ENCODE measurements around the gene CACNG3. TPM values are rescaled to one million over a fixed set of nuclear protein-coding genes. Genes with fewer than 3 reads are reported as not detected.

Gene CACNG3
- total RNA-seq, 1 experiment from 2014 or later: not detected

GRCh38 chr16:24348545-24349290 is 92.6 kb downstream of the CACNG3 start:
- DNase-seq: peak; percentile 52
- Histone ChIP-seq H3K9ac (ENCODE audit: extremely low read depth, insufficient read length, low read length) (no peak overlapping the region), H3K56ac (ENCODE audit: insufficient read length, low read depth, low read length) (no peak overlapping the region), H2BK12ac (ENCODE audit: insufficient read length, low read depth, low read length) (no peak overlapping the region), H3K14ac (ENCODE audit: insufficient read depth, low read length) (0 out of 2 replicates have a peak overlapping the region, but pooled peaks have one; percentile 4), H2BK20ac (ENCODE audit: low read depth, low read length, poor library complexity, severe bottlenecking) (no peak overlapping the region), H3K79me1 (ENCODE audit: insufficient read depth, low read depth, low read length, poor library complexity, severe bottlenecking) (no peaks in the 10 kb centered on the region), H2AFZ (ENCODE audit: low read length) (no peak overlapping the region), H2AK5ac (ENCODE audit: insufficient read length, low read length) (no peak overlapping the region), H3T11ph (ENCODE audit: low read length) (no peak overlapping the region), H4K5ac (ENCODE audit: insufficient read length, low read depth, low read length) (no peak overlapping the region), H3K4me1 (ENCODE audit: insufficient read depth, low read length) (peaks cover 22% of the 10 kb centered on the region), H3K23me2 (ENCODE audit: insufficient read length, low read depth, low read length, poor library complexity, severe bottlenecking) (no peaks in the 10 kb centered on the region), H2BK120ac (ENCODE audit: low read depth, low read length, poor library complexity, severe bottlenecking) (no peak overlapping the region), H4K8ac (replicated peaks; ENCODE audit: insufficient read length, low read depth, low read length) (no peak overlapping the region), H3K4me2 (ENCODE audit: insufficient read depth, insufficient read length, low read length) (no peak overlapping the region), H2BK15ac (ENCODE audit: low read depth, low read length) (no peak overlapping the region), H3K18ac (ENCODE audit: insufficient read length, low read depth, low read length) (peak overlapping the region; percentile 46), H3K27me3 (ENCODE audit: insufficient read depth, low read length) (no peaks in the 10 kb centered on the region), H3K9me3 (ENCODE audit: control insufficient read depth, low read depth, low read length) (no peaks in the 10 kb centered on the region), H3K23ac (ENCODE audit: insufficient read length, low read depth, low read length) (no peak overlapping the region), H3K4ac (ENCODE audit: low read depth, low read length) (no peak overlapping the region), H4K20me1 (ENCODE audit: control insufficient read depth, insufficient read depth, insufficient read length) (no peaks in the 10 kb centered on the region), H3K79me2 (ENCODE audit: insufficient read depth, low read length) (no peaks in the 10 kb centered on the region), H4K91ac (ENCODE audit: insufficient read length, low read depth, low read length) (no peak overlapping the region), H3K27ac (ENCODE audit: insufficient read length, low read depth, low read length) (no peak overlapping the region), H2BK5ac (ENCODE audit: insufficient read length, low read length) (no peak overlapping the region)
- Mint-ChIP-seq H3K9me3 (no peaks in the 10 kb centered on the region; a peak in 1 of 5 replicates), H3K27ac (peak overlapping the region in 2 of 3 experiments; percentile 30 to 83; a peak in 5 of 7 replicates), H3K36me3 (ENCODE audit: insufficient read depth in 1 of 3, low read depth in 3 of 3) (no peaks in the 10 kb centered on the region), H3K4me3 (no peak overlapping the region), H3K27me3 (ENCODE audit: low read depth) (no peaks in the 10 kb centered on the region), H3K4me1 (peaks cover 51 to 60% of the 10 kb centered on the region in 2 experiments)
- WGBS (ENCODE audit: extremely low coverage, insufficient read length, low lambda C conversion rate): no CpG with 5 or more reads among the region's 9 CpGs
- no peak for TF ChIP-seq CTCF (conservative IDR thresholded peaks at IDR 0.05)
